Subcutaneous preadipocyte (primary cell): ENCODE measurements around the gene COL26A1. TPM values are rescaled to one million over a fixed set of nuclear protein-coding genes. Genes with fewer than 3 reads are reported as not detected.

Experiments used
- small RNA-seq: library from RNA; depleted of rRNA; stranded (forward); fragments of <200 nt; gene quantifications from one replicate; pipeline ENCODE3, GENCODE V24; 2012
- total RNA-seq: library from RNA; depleted of rRNA; stranded (reverse); fragments of >200 nt; gene quantifications from 2 replicates; pipeline ENCODE4 v1.2.3, GENCODE V29; 2012

Gene COL26A1
- not detected in 2 replicates for total RNA-seq

GRCh38 chr7:101362334-101363195 lies at the start of gene COL26A1:
Gene COL26A1 (plus strand): TSS chr7:101362875. CDS start chr7:101363033, 158 bp downstream.

GRCh38 chr7:101321491-101322401 lies 40.9 kb upstream of the COL26A1 start, which contains the start of gene IFT22:
Gene IFT22 (minus strand): TSS chr7:101321812. CDS start chr7:101321709, 103 bp downstream.

Small RNA genes within 50 kb of the gene (small RNA-seq; reads per million reads assigned to genes)
- gene AC004965.1, result not detected

Other genes starting within 250 kb of the COL26A1 start
- gene SERPINE1, start 235.8 kb upstream of the COL26A1 start, total RNA-seq, result 287 and 464 TPM in 2 replicates
- gene AP1S1, start 208.4 kb upstream of the COL26A1 start, total RNA-seq, result 119 and 137 TPM in 2 replicates
- gene VGF, start 197.3 kb upstream of the COL26A1 start, total RNA-seq, result 0.39 TPM in 1 of 2 replicates, not detected in the other
- not detected in 2 replicates for gene NAT16, start 182.6 kb upstream of the COL26A1 start, total RNA-seq
- gene MOGAT3, start 161.8 kb upstream of the COL26A1 start, total RNA-seq, result not detected in 2 replicates
- gene PLOD3, start 145.3 kb upstream of the COL26A1 start, total RNA-seq, result 85.2 and 93.2 TPM in 2 replicates
- 56.3 and 68.3 TPM in 2 replicates for gene ZNHIT1, start 144.7 kb upstream of the COL26A1 start, total RNA-seq
- gene CLDN15, start 125.1 kb upstream of the COL26A1 start, total RNA-seq, result 3.3 and 5.9 TPM in 2 replicates
- 86.8 and 174 TPM in 2 replicates for gene FIS1, start 117.8 kb upstream of the COL26A1 start, total RNA-seq
- gene IFT22, start 41.1 kb upstream of the COL26A1 start, total RNA-seq, result 18.0 and 23.5 TPM in 2 replicates